ENCODE results near the gene CCDC82. TPM values are rescaled to one million over a fixed set of nuclear protein-coding genes. Genes with fewer than 3 reads are reported as not detected.

CCDC82 gene
- total and polyA plus RNA-seq, 7 donors = 6.3 to 21.4 (median 8.6) TPM

GRCh38 chr11:96373826-96374225 is 15.9 kb downstream of the CCDC82 start:
- 93 to 98% (median 95%) methylated on average over 4 of the region's 4 CpGs for WGBS, 3 donors
- no peaks in the 10 kb centered on the region for H3K27me3 ChIP-seq (ENCODE audit: insufficient read depth in 3 of 3, low read length in 2 of 3)
- ATAC-seq = no peak
- H3K4me1 ChIP-seq = no peaks in the 10 kb centered on the region
- intact Hi-C loops (cut with DNase I) = no loop called here
- no peak for TF ChIP-seq CTCF (IDR thresholded peaks at IDR 0.05)
- H3K36me3 ChIP-seq (ENCODE audit: insufficient read depth in 1 of 2, low read depth in 1 of 2) = peaks cover 3 to 54% of the 10 kb centered on the region in 2 donors
- H3K9me3 ChIP-seq = no peaks in the 10 kb centered on the region
- H3K27ac ChIP-seq = no peak overlapping the region
- DNase-seq = no peak
- H3K4me3 ChIP-seq = no peak overlapping the region

GRCh38 chr11:96367342-96367741 is 22.4 kb downstream of the CCDC82 start:
- no peak overlapping the region for H3K4me3 ChIP-seq
- no peaks in the 10 kb centered on the region for H3K4me1 ChIP-seq
- ATAC-seq (no peak), DNase-seq (no peak)
- 94 to 97% (median 95%) methylated on average over 2 of the region's 2 CpGs for WGBS, 3 donors
- TF ChIP-seq CTCF (IDR thresholded peaks at IDR 0.05) = no peak
- H3K27ac ChIP-seq = no peak overlapping the region
- H3K27me3 ChIP-seq (ENCODE audit: insufficient read depth in 3 of 3, low read length in 2 of 3) = no peaks in the 10 kb centered on the region
- H3K36me3 ChIP-seq (ENCODE audit: insufficient read depth in 1 of 2, low read depth in 1 of 2) = peaks cover 3 to 96% of the 10 kb centered on the region in 2 donors
- no peaks in the 10 kb centered on the region for H3K9me3 ChIP-seq
- intact Hi-C loops (cut with DNase I) = no loop called here

GRCh38 chr11:96366024-96366423 is 23.7 kb downstream of the CCDC82 start:
- no peaks in the 10 kb centered on the region for H3K4me1 ChIP-seq
- no peak for ATAC-seq
- 83 to 91% (median 88%) methylated on average over 1 of the region's 1 CpG for WGBS, 3 donors
- intact Hi-C loops (cut with DNase I) = no loop called here
- no peak for TF ChIP-seq CTCF (IDR thresholded peaks at IDR 0.05)
- no peak for DNase-seq
- no peak overlapping the region for H3K4me3 ChIP-seq
- H3K9me3 ChIP-seq = no peaks in the 10 kb centered on the region
- H3K36me3 ChIP-seq (ENCODE audit: insufficient read depth in 1 of 2, low read depth in 1 of 2) = peaks cover 0 to 96% of the 10 kb centered on the region in 2 donors
- H3K27ac ChIP-seq = no peak overlapping the region
- H3K27me3 ChIP-seq (ENCODE audit: insufficient read depth in 3 of 3, low read length in 2 of 3) = no peaks in the 10 kb centered on the region

GRCh38 chr11:96365493-96365892 is 24.2 kb downstream of the CCDC82 start:
- intact Hi-C loops (cut with DNase I) = no loop called here
- Histone ChIP-seq H3K27me3 (ENCODE audit: insufficient read depth in 3 of 3, low read length in 2 of 3) (no peaks in the 10 kb centered on the region), H3K4me3 (no peak overlapping the region), H3K27ac (no peak overlapping the region), H3K9me3 (no peaks in the 10 kb centered on the region), H3K36me3 (ENCODE audit: insufficient read depth in 1 of 2, low read depth in 1 of 2) (peaks cover 0 to 96% of the 10 kb centered on the region in 2 donors), H3K4me1 (no peaks in the 10 kb centered on the region)
- no peak for ATAC-seq
- 82 to 92% (median 88%) methylated on average over 1 of the region's 1 CpG for WGBS, 3 donors
- no peak for DNase-seq
- no peak for TF ChIP-seq CTCF (IDR thresholded peaks at IDR 0.05)

GRCh38 chr11:96361778-96362177 is 27.9 kb downstream of the CCDC82 start:
- Histone ChIP-seq H3K36me3 (ENCODE audit: insufficient read depth in 1 of 2, low read depth in 1 of 2) (peaks cover 0 to 89% of the 10 kb centered on the region in 2 donors), H3K27me3 (ENCODE audit: insufficient read depth in 3 of 3, low read length in 2 of 3) (no peaks in the 10 kb centered on the region), H3K4me1 (no peaks in the 10 kb centered on the region), H3K9me3 (no peaks in the 10 kb centered on the region), H3K4me3 (no peak overlapping the region), H3K27ac (no peak overlapping the region)
- DNase-seq (no peak), ATAC-seq (no peak)
- no peak for TF ChIP-seq CTCF (IDR thresholded peaks at IDR 0.05)
- intact Hi-C loops (cut with DNase I) = no loop called here
- WGBS, 3 donors = 83 to 90% (median 88%) methylated on average over 2 of the region's 2 CpGs

Data from psoas muscle (tissue), 8 donors.